SU-DHL-6 (cell line): ENCODE data around the gene NEK6.
A peak's percentile ranks its signal among the peaks of the same experiment; 100 is the strongest.

ENCODE experiments used
- H2AFZ ChIP-seq: fragments of 200-600 bp; sonication (generic); 2 replicates; pipeline ENCODE4 v1.6.1; 2014; ENCODE audit warnings: low read depth, mild to moderate bottlenecking, moderate library complexity, mixed read lengths, antibody characterized with exemption, low read length; ENCODE audit not compliant: severe bottlenecking
- H3F3A ChIP-seq: fragments of 200-600 bp; shearing (Covaris generic); 2 replicates; pipeline ENCODE4 v1.6.0; 2016; ENCODE audit warnings: antibody characterized with exemption, mild to moderate bottlenecking; ENCODE audit not compliant: insufficient read depth
- H3K27ac ChIP-seq: fragments of 200-600 bp; sonication (generic); 2 replicates; pipeline ENCODE4 v1.5.1; 2016; ENCODE audit warnings: low read depth, mild to moderate bottlenecking, low read length, moderate library complexity, mixed read lengths
- H3K27me3 ChIP-seq: fragments of 200-600 bp; sonication (generic), shearing (Covaris generic); 2 replicates; pipeline ENCODE4 v1.6.0; 2014; ENCODE audit warnings: mild to moderate bottlenecking, low read length
- H3K36me3 ChIP-seq: fragments of 200-600 bp; sonication (generic); 2 replicates; pipeline ENCODE4 v1.6.1; 2014; ENCODE audit warnings: mild to moderate bottlenecking, low read length, mixed read lengths
- H3K4me2 ChIP-seq: fragments of 300-600, 200-600 bp; shearing (Covaris generic), sonication (generic); 2 replicates; pipeline ENCODE4 v1.6.0; 2014; ENCODE audit warnings: low read length, low read depth, mild to moderate bottlenecking; ENCODE audit not compliant: poor library complexity, severe bottlenecking
- H3K4me3 ChIP-seq: fragments of 200-600 bp; sonication (generic); 2 replicates; pipeline ENCODE4 v1.5.1; 2014; ENCODE audit warnings: antibody characterized with exemption, low read length, mild to moderate bottlenecking, mixed read lengths; ENCODE audit not compliant: insufficient read depth, poor library complexity, severe bottlenecking
- H3K79me2 ChIP-seq: fragments of 200-600 bp; sonication (generic); 2 replicates; pipeline ENCODE4 v1.6.1; 2014; ENCODE audit warnings: mild to moderate bottlenecking, low read length, moderate library complexity; ENCODE audit not compliant: insufficient read depth
- H3K9ac ChIP-seq: fragments of 200-600 bp; sonication (generic); 2 replicates; pipeline ENCODE4 v1.7.0; 2014; ENCODE audit warnings: mild to moderate bottlenecking, low read length
- H3K9me2 ChIP-seq: fragments of 200-600 bp; sonication (generic); replicated peaks from 2 replicates; pipeline ENCODE4 v1.6.1; 2014; ENCODE audit warnings: low read length; ENCODE audit not compliant: insufficient read depth
- H3K9me3 ChIP-seq: fragments of 200-600 bp; sonication (generic); 2 replicates; pipeline ENCODE4 v1.6.1; 2014; ENCODE audit warnings: low read length, mixed read lengths; ENCODE audit not compliant: insufficient read depth
- H4K20me1 ChIP-seq: fragments of 200-600 bp; sonication (generic); 2 replicates; pipeline ENCODE4 v1.6.1; 2014; ENCODE audit warnings: low read depth, mild to moderate bottlenecking, antibody characterized with exemption, low read length, moderate library complexity, mixed read lengths
- CTCF ChIP-seq: fragments of 200-600 bp; sonication (generic); IDR thresholded peaks from one replicate; pipeline ENCODE4 v1.5.1; 2017; ENCODE audit warnings: antibody characterized with exemption, mild to moderate bottlenecking, low read length, moderate library complexity; ENCODE audit not compliant: insufficient read depth, poor library complexity, severe bottlenecking
- EZH2phosphoT487 ChIP-seq: fragments of 200-600 bp; sonication (generic), shearing (Covaris generic); conservative IDR thresholded peaks from 2 replicates; pipeline ENCODE4 v1.6.1; 2018; ENCODE audit warnings: mild to moderate bottlenecking, antibody characterized with exemption, low read length, moderate library complexity, mixed read lengths

The NEK6 gene

DNA sequence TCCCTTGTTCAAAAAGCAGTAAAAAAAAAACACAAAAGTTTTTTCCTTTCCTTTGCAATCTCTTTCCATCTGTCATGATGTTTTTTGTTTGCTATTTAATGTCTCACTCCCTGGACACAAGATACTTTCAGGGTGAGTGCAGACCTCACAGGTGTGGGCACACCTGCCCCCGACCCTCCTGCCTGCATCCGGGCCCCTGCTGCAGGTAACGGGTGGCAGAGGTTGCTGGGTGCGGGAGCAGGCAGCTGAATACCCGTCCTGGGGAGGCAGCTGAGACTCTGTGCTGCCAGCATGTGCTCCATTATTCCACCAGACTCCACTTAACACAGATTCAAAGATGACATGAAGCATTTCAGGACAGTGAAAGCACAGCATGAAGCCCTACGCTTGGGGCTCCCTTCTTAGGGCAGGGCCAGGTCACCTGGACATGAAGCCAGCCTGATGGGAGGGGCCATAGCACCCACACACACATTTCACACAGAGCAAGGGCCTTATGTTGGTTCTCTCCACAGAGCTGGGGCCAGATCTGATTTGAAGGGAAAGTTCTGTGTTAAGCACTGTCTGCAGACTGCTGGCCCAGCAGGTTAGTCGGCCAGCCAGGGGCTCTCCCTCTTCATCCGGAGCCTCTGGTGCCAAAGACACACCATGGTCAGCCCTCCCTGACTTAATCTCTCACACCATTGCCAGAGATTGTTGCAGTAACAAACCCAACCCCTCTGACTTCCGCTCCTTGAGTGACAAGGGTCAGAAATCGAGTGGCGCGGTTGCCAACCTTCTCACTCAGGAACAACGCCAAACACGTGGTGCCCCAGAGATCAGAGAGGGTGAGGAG lies 13.0 kb downstream of the NEK6 start:
- peak overlapping the region; percentile 74 for H3K27ac ChIP-seq
- H3K4me2 ChIP-seq = peak overlapping the region; percentile 39
- no peak for TF ChIP-seq CTCF
- TF ChIP-seq EZH2phosphoT487 = no peak
- peaks cover 100% of the 10 kb centered on the region for H3K79me2 ChIP-seq
- peaks cover 31% of the 10 kb centered on the region; the same call in 1 of the 2 replicates for H4K20me1 ChIP-seq
- no peaks in the 10 kb centered on the region for H3K36me3 ChIP-seq
- H2AFZ ChIP-seq = no peak overlapping the region
- H3K27me3 ChIP-seq = no peaks in the 10 kb centered on the region
- H3K9me2 ChIP-seq = no peaks in the 10 kb centered on the region
- peaks cover 13% of the 10 kb centered on the region for H3F3A ChIP-seq
- no peak overlapping the region for H3K4me3 ChIP-seq
- H3K9ac ChIP-seq = peak overlapping the region; percentile 28
- no peaks in the 10 kb centered on the region for H3K9me3 ChIP-seq

GRCh38 chr9:124271660-124272059 lies 13.9 kb downstream of the NEK6 start:
- Histone ChIP-seq H3F3A (peaks cover 6% of the 10 kb centered on the region), H3K27me3 (no peaks in the 10 kb centered on the region), H3K27ac (peak overlapping the region; percentile 74), H3K9ac (no peak overlapping the region), H3K9me3 (no peaks in the 10 kb centered on the region), H3K36me3 (no peaks in the 10 kb centered on the region), H3K4me2 (no peak overlapping the region), H2AFZ (no peak overlapping the region), H3K9me2 (no peaks in the 10 kb centered on the region), H3K79me2 (peaks cover 100% of the 10 kb centered on the region), H4K20me1 (peaks cover 39% of the 10 kb centered on the region; the same call in 1 of the 2 replicates), H3K4me3 (no peak overlapping the region)
- TF ChIP-seq EZH2phosphoT487 (no peak), CTCF (no peak)

DNA sequence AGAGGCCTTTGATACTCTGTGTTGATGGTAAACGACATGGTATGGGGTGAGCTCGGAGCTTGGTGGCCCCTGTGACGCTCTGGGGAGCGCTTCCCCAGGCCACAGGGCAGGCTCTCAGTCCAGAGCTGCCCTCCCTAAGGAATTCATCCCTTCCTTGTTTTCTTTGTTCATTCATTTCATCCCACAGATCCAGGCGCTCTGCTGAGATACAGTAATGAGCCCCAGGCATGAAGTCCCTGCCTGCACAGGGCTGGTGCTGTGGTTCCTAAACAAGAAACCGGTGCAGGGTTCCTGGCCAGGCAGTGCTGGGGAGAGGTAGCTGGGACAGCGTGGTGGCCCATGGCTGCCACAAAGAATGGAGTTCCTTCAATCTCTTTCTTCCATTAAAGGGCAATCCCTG lies 14.4 kb downstream of the NEK6 start:
- Histone ChIP-seq H3K27me3 (no peaks in the 10 kb centered on the region), H3F3A (peaks cover 4% of the 10 kb centered on the region; the same call in 1 of the 2 replicates), H3K79me2 (peaks cover 100% of the 10 kb centered on the region), H3K9me3 (no peaks in the 10 kb centered on the region), H3K27ac (peak overlapping the region; percentile 9; the same call in 1 of the 2 replicates), H3K36me3 (no peaks in the 10 kb centered on the region), H3K9ac (no peak overlapping the region), H3K9me2 (no peaks in the 10 kb centered on the region), H3K4me2 (no peak overlapping the region), H2AFZ (no peak overlapping the region), H4K20me1 (peaks cover 40% of the 10 kb centered on the region; the same call in 1 of the 2 replicates), H3K4me3 (no peak overlapping the region)
- TF ChIP-seq CTCF (no peak), EZH2phosphoT487 (no peak)
